Stimulated activated CD8-positive, alpha-beta memory T cell treated with anti-CD3 and anti-CD28 coated beads, Interleukin-2, amount 100 ng/mL, for 48 hours (primary cell): ENCODE data around the gene ZNF410.
"Not testable (repeated sequence)": the region's sequence is repeated elsewhere in the genome, so short reads cannot be mapped to it uniquely, and the experiment has no call there.

Source experiments
- DNase-seq, 2 donors: peaks; one replicate each; pipeline ENCODE4 v3.0.0-alpha.2; 2020; ENCODE audit warnings: low read depth in 2 of 2

Gene ZNF410, protein sequence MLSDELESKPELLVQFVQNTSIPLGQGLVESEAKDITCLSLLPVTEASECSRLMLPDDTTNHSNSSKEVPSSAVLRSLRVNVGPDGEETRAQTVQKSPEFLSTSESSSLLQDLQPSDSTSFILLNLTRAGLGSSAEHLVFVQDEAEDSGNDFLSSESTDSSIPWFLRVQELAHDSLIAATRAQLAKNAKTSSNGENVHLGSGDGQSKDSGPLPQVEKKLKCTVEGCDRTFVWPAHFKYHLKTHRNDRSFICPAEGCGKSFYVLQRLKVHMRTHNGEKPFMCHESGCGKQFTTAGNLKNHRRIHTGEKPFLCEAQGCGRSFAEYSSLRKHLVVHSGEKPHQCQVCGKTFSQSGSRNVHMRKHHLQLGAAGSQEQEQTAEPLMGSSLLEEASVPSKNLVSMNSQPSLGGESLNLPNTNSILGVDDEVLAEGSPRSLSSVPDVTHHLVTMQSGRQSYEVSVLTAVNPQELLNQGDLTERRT

GRCh38 chr14:73886449-73887317, at the start of gene ZNF410:
Gene ZNF410 (plus strand): TSS chr14:73886859. CDS start chr14:73892176, 5,317 bp downstream.
- peak; percentile 90 to 93 for DNase-seq

DNA sequence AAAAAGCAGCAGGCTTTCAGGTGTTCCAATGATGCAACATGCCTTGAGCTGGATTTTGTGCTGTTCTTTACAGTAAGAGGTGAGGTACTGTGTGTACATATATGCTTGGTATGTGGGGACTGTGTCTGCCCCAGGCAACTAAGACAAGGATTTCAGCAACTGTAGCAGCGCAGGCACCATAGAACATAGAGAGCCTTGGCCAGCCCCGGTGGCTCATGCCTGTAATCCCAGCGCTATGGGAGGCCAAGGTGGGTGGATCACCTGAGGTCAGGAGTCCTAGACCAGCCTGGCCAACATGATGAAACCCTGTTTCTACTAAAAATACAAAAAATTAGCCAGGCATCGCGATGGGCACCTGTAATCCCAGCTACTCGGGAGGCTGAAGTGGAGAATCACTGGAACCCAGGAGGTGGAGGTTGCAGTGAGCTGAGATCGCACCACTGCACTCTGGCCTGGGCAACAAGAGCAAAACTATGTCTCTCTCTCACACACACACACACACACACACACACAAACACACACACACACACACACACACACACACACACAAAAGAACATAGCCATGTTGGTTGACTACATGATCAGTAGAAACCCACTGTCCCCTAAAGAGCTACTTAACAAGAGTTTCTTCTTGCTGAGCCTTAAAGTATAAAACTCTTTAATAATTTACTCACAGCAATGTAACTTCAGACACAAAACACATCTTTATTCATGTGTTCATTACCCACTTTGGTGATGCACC, 48.2 kb upstream of the ZNF410 start:
- DNase-seq: not testable (repeated sequence)

DNA sequence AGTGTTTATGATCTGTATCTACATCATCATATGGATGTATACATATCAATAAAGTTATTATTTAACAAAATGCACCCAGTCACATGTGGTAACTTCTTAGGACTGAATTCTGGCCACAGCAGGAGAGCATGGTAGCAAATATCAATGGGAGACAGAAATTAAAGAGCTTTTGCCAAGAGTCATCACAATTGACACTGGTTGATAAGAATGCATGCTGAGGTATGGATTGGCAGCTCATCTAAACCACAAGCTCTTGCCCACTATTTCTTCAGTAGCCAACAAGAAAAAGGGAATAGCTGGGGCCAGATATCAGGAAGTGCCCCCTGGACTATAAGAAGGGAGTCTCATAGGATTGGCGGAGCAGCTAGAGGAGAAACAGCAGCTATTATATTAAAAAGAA, 44.5 kb upstream of the ZNF410 start:
- no peak for DNase-seq

GRCh38 chr14:73842851-73843250, 43.8 kb upstream of the ZNF410 start:
- no peak for DNase-seq

DNA sequence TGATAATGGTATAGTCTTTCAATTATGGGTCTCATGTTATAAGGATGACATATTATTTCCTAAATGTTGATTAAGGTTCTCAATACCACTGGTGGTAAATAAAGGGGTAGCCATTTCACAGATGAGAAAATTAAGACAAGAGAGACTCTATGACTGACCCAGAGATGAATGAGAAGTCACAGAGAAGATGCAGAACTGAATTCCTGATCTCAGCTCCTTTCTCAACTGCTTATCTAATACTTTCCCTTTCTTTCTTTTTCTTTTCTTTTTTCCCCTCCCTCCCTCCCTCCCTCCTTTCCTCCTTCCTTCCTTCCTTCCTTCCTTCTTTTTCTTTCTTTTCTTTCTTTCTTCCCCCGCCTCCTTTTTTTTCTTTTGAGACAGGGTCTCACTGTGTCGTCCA, 43.4 kb upstream of the ZNF410 start:
- DNase-seq: no peak

DNA sequence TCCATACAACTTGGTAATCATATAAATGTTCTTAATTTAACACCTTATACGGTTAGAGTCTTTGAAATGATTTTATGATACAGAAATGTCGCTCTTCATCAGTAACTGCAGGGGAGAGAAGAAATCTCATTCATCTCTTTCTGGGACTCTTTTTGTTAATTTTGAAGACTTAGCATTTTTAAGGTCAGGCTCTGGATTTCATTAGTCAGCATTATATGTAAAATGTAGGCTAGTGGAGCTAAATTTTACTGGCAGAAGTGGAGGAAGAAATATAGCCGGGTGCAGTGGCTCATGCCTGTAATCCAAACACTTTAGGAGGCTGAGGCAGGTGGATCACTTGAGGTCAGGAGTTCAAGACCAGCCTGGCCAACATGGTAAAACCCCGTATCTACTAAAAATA, 39.7 kb upstream of the ZNF410 start:
- DNase-seq: no peak

GRCh38 chr14:73851000-73851399, 35.7 kb upstream of the ZNF410 start:
- DNase-seq: no peak

DNA sequence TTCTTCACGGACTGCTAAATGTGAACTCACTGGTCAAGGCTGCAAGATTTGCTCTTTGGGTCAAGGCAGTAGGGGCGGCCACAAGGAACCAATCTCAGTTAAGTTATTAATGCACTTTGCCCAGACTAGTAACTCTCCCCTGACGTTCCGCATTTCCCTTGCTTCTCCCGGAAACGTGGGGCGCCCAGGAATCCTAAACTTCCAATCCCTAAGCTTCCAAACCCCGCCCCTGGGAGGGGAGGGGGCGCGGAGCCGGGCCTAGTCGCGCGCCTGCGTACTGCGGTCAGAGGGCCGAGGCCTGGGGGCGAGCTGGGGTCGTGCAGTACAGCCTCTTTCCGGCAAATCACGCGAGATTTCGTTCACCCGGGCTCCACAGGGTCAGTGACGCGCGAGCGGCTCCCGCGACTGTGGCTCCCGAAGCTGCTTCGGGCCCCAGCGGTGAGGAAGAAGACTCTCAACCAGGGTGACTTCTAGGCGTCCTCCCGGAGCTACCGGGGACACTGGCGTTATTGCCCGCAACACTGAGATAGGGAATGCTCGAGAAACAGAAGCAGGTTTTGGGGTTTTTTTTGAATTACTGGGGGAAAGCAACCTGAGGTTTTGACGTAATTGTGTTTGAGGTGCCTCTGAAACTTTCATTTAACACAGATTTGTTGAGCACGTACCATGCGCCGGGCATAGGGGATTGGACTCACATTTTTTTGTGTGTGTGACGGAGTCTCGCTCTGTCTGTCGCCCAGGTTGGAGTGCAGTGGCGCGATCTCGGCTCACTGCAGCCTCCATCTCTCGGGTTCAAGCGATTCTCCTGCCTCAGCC, 34.9 kb upstream of the ZNF410 start, which contains the start of gene PTGR2:
PTGR2 (plus strand) TSS at position 265 of the 816 bp plus-strand sequence. CDS start 7,032 bp downstream, outside the sequence.
- DNase-seq: peak; percentile 75 to 82

GRCh38 chr14:73859145-73859544, 27.5 kb upstream of the ZNF410 start:
- DNase-seq: no peak

DNA sequence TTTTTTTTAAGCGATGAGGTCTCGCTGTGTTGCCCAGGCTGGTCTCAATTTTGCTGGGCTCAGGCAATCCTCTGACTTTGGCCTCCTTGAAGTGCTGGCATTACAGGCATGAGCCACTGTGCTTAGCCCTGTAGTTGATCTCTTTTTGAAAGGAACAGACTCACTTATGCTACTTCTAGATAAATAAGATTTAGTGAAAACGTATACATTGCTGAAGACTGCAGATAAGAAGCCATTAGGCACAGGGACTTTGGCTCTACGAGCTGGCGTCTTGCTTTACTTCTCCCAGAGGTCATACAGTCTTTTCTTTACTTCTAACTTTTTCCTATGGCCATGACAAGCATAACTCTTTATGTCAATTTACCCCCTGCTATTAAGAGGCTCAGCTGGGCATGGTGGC, 25.6 kb upstream of the ZNF410 start:
- no peak for DNase-seq

DNA sequence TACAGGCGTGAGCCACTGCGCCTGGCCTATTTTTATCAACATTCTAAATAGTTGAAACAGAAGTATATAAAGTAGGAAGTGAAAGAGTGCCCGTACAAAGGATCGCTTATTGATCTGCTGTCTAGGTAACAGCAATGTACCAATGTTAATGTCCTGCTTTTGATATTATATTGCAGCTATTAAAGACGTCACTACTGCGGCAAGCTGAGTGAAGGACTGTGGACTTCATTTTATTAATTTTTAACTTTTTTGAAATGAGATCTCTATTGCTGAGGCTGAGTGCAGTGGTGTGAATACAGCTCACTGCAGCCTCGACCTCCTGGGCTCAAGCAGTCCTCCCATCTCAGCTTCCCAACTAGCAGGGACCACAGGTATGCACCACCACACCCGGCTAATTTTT, 24.2 kb upstream of the ZNF410 start:
- DNase-seq: no peak

DNA sequence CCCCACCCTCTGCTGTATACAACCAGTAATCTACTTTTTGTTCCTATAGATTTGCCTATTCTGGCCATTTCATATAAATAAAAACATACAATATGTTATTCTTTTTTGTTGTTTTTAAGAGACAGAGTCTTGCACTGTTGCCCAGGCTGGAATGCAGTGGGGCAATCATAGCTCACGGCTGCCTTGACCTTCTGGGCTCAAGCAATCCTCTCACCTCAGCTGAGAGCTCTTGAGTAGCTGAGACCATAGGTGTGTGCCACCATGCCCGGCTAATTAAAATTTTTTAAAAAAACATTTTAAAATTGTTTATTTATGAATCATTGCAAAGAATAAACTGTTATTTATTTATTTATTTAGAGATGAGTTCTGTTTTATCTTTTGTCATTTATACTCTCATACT, 23.4 kb upstream of the ZNF410 start:
- DNase-seq: no peak

DNA sequence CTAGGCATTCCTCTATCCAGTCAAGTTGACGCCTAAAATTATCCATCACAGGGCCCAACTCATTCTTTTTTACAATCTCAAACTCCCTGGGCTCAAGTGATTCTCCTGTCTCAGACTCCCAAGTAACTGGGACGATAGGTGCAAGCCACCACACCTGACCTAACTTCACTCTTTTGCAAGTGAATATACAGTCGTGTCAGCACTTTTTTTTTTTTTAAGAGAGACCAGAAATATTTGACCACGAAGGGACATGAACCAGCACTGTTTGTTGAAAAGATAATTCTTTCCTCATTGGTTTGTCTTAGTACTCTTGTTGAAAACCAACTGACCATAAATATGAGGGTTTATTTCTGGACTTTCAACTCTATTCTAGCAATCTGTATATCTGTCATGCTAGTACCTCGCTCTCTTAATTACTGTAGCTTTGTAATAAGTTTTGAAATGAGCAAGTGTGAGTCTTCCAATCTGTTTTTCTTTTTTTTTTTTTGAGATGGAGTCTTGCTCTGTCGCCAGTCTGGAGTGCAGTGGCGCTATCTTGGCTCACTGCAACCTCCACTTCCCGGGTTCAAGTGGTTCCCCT, 21.0 kb upstream of the ZNF410 start:
- no peak for DNase-seq

- DNase-seq: not testable (repeated sequence)
Observed at GRCh38 chr14:73869754-73870153, 16.9 kb upstream of the ZNF410 start.

DNA sequence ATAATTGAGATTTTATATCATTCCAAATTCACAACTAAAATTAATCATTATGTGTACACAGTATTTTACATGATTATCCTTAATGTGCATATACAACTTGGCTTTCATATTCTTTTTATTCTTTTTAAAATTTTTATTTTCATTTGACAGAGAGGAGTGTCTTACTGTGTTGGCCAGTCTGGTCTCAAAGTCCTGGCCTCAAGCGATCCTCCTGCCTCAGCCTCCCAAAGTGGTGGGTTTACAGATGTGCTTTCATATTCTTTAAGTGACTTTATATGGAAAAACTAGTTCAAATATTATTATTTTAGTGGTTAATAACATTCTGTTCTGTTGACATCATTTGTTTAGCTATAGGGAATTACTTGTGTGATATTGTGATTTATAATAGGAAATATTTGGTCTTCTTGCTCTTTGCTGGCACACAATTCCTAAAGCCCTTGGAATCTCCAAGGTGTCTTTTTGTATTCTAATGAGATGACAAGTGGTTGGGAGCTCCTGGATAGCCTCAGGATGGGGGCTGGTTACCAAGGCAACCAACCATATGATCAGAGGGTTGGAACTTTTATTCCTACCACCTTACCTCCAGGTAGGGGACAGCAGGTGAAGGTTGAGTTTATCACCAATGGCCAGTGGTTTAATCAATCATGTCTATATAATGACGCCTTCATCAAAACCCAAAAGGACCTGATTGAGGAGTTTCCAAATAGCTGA, 16.0 kb upstream of the ZNF410 start:
- no peak for DNase-seq

- DNase-seq: no peak
Observed at GRCh38 chr14:73873660-73874059, 13.0 kb upstream of the ZNF410 start.

DNA sequence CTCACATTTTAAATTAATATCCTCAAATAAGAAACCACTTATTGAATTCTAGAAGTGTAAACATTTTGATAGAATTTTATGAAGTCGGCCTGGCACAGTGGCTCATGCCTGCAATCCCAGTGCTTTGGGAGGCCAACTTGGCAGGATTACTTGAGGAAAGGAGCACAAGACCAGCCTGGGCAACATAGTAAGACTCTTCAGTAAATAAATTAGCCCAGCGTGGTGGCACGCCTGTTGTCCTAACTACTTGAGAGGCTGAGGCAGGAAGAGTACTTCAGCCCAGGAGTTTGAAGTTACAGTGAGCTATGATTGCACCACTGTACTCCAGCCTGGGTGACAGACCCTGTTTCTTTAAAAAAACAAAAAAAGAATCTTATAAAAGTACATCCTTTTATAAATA, 8.9 kb upstream of the ZNF410 start:
- no peak for DNase-seq

GRCh38 chr14:73878436-73878835, 8.2 kb upstream of the ZNF410 start:
- no peak for DNase-seq

- DNase-seq: no peak
Observed at GRCh38 chr14:73879027-73879426, 7.6 kb upstream of the ZNF410 start.
